OCI-LY7 (cell line): ENCODE data around the gene SNTB2.

Experiments
- CTCF ChIP-seq: fragments of 200-600 bp; sonication (generic); conservative IDR thresholded peaks from 2 replicates; pipeline ENCODE4 v1.5.1; 2014; ENCODE audit warnings: mild to moderate bottlenecking, antibody characterized with exemption, low read length, moderate library complexity, mixed read lengths
- EZH2phosphoT487 ChIP-seq: fragments of 200-600 bp; sonication (generic); IDR thresholded peaks from 2 replicates; pipeline ENCODE4 v1.6.1; 2018; ENCODE audit warnings: low read depth, borderline replicate concordance, mild to moderate bottlenecking, mixed run types, antibody characterized with exemption, low read length, moderate library complexity, mixed read lengths

- TF ChIP-seq CTCF (no peak), EZH2phosphoT487 (no peak)
Measured at GRCh38 chr16:69329369-69330285, 142.7 kb downstream of the SNTB2 start.
